Neural progenitor cell (in vitro differentiated cells): ENCODE data around the gene POP7.
"Not testable (repeated sequence)": the region's sequence is repeated elsewhere in the genome, so short reads cannot be mapped to it uniquely, and the experiment has no call there.

Source experiments
- CTCF ChIP-seq: fragments of 200-600 bp; sonication (generic); IDR thresholded peaks from 2 replicates; pipeline ENCODE4 v1.5.1; 2017; ENCODE audit warnings: antibody characterized with exemption, mild to moderate bottlenecking
- EZH2phosphoT487 ChIP-seq: fragments of 200-600 bp; sonication (generic); IDR thresholded peaks from 2 replicates; pipeline ENCODE4 v1.6.1; 2017; ENCODE audit warnings: antibody characterized with exemption

- TF ChIP-seq CTCF, EZH2phosphoT487: not testable (repeated sequence)
Observed at GRCh38 chr7:100701089-100701488, 4.8 kb upstream of the POP7 start.
